Coronary artery (tissue), 2 donors: ENCODE data around the gene CEMIP2.

Experiments used
- DNase-seq: peaks from one replicate; pipeline ENCODE4 v3.0.0-alpha.2; 2017; ENCODE audit warnings: low spot score
- H3K27ac ChIP-seq, 2 donors: fragments of 200-600 bp; sonication (generic); one replicate each; pipeline ENCODE4 v1.5.1; 2016 to 2019
- H3K4me3 ChIP-seq: fragments of 200-600 bp; sonication (generic); 2 replicates; pipeline ENCODE4 v1.5.1; 2016; ENCODE audit warnings: mild to moderate bottlenecking, moderate library complexity
- TF ChIP-seq, protein P1 (sequence below): fragments of 200-600 bp; sonication (generic); IDR thresholded peaks from one replicate; pipeline ENCODE4 v1.5.1; 2019; ENCODE audit warnings: antibody characterized with exemption

Gene CEMIP2

DNA sequence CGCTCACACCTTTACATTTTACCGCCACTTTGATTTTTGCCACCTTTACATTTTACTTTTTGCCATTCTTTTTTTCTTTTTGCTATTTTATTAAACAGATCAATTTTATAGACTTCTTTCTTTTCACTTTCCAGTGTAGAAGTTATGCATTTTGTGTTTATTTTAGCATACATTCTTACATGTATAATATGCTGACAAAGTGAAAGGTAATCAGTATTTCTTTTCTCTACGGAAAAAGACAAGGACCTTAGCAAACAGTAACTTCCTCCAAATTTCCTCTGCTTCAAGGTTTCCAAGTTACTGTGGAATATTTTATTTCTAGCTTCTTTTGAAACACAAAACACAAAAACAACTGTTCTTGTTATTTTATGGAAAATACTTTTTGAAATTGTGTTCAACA lies 97.0 kb downstream of the CEMIP2 start:
- no peak for DNase-seq
- Histone ChIP-seq H3K27ac (no peak overlapping the region), H3K4me3 (no peak overlapping the region)
- TF ChIP-seq, protein P1, sequence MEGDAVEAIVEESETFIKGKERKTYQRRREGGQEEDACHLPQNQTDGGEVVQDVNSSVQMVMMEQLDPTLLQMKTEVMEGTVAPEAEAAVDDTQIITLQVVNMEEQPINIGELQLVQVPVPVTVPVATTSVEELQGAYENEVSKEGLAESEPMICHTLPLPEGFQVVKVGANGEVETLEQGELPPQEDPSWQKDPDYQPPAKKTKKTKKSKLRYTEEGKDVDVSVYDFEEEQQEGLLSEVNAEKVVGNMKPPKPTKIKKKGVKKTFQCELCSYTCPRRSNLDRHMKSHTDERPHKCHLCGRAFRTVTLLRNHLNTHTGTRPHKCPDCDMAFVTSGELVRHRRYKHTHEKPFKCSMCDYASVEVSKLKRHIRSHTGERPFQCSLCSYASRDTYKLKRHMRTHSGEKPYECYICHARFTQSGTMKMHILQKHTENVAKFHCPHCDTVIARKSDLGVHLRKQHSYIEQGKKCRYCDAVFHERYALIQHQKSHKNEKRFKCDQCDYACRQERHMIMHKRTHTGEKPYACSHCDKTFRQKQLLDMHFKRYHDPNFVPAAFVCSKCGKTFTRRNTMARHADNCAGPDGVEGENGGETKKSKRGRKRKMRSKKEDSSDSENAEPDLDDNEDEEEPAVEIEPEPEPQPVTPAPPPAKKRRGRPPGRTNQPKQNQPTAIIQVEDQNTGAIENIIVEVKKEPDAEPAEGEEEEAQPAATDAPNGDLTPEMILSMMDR, result no peak

DNA sequence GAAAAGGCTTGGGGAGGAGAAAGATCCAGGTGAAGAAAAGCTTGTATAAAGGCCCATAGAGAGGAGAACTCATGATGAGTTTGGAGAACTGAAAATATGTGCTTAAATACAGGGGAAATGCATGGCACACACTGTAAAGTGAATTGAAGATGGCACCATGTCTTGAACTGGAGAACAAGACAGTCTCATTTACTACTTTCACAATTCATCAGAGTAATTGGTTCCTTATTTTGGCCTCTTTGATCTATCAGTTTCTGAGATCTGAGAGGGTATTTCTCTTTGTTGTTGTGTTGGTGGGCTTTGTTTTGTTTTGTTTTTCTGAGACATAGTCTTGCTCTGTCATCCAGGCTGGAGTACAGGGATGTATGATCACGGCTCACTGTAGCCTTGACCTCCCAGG lies 98.2 kb downstream of the CEMIP2 start:
- H3K27ac ChIP-seq, result no peak overlapping the region
- TF ChIP-seq, protein P1, result no peak
- DNase-seq, result no peak
- no peak overlapping the region for H3K4me3 ChIP-seq

DNA sequence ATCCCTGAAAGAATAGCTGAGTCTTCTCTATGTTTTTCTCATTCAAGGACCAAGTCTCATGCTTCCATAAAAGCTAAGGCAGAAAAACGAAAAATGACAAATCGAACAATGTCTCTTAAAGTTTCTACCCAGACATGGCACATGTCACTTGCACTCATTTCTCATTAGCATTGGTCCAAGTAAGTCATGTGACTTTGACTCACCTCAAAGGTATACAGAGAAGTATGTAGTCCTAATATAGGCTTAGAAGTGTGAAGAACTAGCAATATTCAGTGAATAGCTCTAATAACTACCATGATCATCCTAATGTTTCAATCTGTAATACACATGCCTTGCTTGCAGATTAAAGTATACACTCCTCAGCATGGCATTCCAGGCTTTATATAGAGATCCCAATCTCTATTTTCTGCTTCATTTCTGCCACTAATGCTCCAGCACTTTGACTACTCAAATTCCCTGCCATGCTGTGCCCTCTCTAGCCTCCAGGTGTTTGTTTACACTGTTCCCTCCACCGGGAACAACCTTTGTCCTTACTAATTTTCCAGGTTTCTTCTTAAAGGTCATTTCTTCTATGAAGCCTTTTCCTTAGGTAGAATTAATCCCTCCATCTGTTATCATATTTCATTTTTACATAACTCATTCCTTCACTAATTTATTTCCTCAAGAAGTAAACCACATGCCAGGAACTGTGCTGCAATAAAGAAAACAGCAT lies 98.9 kb downstream of the CEMIP2 start:
- H3K4me3 ChIP-seq, result no peak overlapping the region
- H3K27ac ChIP-seq, result no peak overlapping the region
- TF ChIP-seq, protein P1, result no peak
- DNase-seq, result no peak

DNA sequence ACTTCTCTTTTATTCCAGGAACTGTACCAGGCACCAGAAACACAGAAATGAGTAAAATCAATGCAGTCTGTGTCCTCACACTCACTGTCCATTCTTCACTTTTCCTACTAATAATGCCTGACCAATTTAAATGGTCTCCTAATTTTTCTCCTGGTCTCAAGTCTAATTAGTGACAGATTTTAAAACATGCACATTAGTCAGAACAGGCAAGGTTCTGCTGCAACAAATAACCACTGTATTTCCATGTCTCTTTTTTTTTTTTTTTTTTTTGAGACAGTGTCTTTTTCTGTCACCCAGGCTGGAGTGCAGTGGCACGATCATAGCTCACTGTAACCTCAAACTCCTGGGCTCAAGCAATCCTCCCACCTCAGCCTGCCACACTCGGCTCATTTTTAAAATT lies 99.6 kb downstream of the CEMIP2 start:
- H3K27ac ChIP-seq, result no peak overlapping the region
- TF ChIP-seq, protein P1, result no peak

DNA sequence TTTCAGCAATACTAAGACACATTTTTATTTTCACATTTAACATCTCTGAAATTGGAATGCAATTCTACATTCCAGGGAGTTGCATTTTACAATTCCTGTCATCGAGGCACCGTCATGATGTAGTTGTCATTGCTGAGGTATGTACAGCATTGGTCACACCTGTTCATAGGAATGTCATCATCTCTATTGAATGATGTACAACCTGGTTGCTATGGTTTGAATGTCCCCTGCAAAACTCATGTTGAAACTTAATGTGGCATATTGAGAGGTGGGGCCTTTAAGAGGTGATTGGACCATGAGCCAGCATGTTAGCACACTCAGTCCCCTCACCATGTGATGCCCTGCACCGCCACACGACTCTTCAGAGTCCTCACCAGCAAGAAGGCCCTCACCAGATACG lies 103.1 kb downstream of the CEMIP2 start:
- Histone ChIP-seq H3K27ac (no peak overlapping the region), H3K4me3 (no peak overlapping the region)
- no peak for DNase-seq
- TF ChIP-seq, protein P1, result no peak

More for the DNA sequence above, 99.6 kb downstream of the CEMIP2 start:
- DNase-seq, result no peak
- no peak overlapping the region for H3K4me3 ChIP-seq

DNA sequence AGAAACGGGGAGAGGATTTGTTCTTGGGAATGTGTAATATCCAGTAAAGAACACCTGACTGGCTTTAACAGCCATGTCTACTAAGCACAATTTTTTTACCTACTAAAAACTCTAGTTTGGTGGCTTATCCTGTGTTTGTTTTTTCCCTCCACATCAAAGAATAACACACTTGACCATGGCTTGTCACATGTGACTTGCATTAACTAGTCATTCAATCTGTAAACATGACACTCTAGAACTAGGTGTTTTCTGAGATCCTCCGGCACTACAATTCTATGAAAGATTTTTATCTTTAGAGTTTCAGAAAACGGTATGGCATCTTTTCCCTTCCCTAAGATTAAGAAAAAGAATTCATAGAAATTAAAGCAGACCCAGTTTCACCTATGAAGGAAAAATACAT lies 103.7 kb downstream of the CEMIP2 start:
- no peak for DNase-seq
- H3K27ac ChIP-seq, result no peak overlapping the region
- TF ChIP-seq, protein P1, result no peak
- no peak overlapping the region for H3K4me3 ChIP-seq

DNA sequence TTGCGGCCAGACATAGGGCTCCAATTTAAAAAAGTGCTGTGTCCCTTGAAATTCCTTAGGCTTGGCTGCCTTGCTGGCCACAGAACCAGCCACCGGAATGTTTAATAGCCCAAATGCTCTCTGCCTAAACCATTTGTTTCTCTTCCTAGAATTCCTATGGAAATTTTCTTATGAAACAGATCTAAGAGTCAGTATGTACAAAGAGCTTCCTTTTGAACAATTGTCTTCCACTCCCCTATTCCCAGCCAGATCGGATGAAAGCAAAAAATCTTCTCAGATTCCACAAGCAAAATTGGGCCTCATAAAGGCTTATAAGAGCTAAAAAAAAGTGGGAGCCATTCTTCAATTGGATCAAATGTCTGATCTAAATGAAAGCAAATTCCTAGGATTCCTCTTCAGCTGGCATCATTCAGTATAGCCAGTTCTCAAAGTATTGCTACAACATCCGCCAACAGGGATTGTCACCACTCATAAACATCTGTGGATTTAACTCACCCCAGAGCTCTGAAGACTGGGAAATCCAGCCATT lies 104.3 kb downstream of the CEMIP2 start:
- TF ChIP-seq, protein P1, result no peak
- no peak overlapping the region for H3K4me3 ChIP-seq
- DNase-seq, result no peak
- H3K27ac ChIP-seq, result no peak overlapping the region
